NCI-H1417 (cell line): Measurements from ENCODE around the gene EPHB1.
A peak's percentile ranks its signal among the peaks of the same experiment; 100 is the strongest.

Source experiments
- DNase-seq, 3 experiments: peaks; one replicate each; lab custom pipeline; 2025; lab: John Stamatoyannopoulos, UW

EPHB1 gene

DNA sequence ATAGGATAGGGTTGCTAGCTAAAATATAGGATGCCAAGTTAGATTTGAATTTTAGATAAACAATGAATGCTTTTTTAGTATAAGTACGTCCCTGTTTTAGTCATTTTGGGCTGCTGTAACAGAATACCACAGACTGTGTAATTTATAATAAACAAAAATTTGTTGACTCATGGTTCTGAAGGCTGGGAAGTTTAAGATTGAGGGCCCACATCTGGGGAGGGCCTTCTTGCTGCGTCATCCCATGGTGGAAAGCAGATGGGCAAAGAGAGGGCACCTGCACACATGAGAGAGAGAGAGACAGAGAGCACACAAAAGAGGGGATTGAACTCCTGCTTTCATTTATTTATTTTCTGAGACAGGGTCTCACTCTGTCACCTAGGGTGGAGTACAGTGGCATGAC lies 246.5 kb downstream of the EPHB1 start:
- no peak for DNase-seq

DNA sequence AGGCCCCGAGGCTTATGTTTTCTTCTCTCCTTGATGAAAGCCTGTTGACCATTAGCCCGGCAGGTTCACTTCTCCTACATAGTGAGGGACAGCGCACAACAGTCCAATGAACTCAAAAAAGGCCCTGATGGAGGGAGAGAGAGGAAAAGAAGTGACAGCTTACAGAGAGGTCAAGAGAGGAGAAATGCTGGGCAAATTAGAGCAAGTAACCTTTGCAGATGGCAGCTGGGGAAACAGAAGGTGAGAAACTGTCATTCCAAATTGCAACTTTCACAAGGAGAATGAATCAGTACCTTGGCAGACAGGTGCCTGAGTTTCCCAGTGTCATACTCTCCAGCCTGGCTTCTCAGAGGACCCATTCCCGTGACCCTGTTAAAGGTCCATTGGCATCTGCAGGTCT lies 252.0 kb downstream of the EPHB1 start:
- DNase-seq: no peak

DNA sequence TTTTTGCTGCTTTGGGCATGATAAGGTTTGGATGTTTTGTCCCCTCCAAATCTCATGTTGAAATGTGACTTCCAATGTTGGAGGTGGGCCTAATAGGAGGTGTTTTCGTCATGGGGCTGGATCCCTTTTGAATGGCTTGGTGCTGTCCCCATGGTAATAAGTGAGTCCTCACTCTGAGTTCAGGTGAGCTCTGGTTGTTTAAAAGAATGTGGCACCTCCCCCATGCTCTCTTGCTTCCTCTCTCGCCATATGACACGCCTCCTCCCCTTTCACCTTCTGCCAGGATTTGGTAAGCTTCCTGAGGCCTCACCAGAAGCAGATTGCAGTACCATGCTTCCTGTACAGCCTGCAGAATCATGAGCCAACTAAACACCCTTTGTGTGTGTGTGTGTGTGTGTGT lies 255.5 kb downstream of the EPHB1 start:
- DNase-seq: no peak

DNA sequence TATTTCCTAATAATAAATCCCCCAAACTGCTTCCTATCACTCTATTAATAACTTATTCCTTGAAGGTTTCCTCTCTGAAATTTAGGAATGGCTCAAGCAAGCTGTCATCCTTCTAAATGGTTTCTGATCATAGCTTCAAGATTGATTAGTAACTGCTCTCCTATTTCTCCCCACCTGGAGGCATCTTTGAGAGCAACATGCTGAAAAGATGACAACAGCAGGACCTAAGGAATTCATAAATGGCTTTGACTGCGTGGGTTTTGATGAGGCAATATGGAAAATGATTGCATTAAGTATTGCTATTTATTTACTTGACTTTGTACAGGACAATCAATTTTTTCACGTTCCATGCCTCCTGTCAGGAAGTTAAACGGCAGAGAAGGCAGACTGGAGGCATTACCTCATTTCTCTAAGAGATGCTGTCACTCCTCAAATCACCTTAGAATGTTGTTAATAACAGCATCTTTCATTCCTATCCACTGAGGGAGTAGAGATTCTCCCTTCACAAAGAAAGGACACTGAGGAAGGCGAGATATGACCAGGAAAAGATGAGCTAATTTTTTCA lies 256.4 kb downstream of the EPHB1 start:
- DNase-seq: no peak

DNA sequence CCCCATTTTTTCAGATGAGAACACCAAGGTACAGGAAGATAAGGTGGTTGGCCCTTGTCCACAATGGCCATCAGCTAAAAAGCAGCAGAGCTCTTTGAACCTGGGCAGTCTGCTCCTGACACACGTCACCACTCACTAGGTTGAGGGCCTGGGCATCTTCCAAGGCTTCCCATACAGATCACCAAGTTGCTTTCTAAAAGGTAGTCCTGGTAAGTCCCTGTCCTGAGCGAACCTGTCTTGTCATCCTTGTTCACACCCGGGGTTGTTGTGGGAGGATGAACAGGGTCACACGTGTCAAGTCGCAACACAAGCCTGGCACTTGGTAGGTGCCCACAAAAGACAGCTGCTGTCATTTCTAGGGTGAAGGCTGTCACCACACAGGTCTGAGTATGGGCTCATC lies 260.4 kb downstream of the EPHB1 start:
- no peak for DNase-seq

DNA sequence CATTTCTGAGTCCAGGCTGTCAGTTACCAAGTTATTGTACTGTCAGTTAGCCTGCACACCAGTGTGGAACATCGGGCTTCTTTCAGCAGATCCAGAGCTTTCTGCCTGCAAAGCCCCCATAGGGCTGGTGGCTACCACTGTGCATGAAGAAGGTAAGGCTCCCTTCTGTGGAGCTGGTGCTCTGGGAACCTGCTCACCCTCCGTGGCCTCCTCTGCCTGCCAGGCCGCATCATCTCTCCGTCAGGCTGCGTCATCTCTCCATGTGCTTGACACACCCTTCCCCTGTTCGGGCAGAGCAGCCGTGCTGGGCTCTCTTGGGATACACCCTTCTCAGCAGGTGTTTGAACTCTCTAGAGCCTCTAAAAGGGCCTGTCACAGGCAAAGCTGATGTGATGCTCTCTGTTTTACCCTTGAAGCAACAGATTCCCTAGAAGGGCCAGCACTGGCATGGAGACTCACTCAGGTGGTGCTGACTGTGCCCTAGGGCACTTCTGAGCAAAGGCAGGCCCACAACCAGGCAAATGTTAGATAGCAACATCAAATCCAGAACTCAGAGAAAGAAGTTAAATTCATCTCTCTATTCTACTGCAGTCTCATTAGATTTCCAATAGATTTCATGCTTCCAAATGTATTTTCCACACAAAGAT lies 261.1 kb downstream of the EPHB1 start:
- peak in 2 of 3 experiments; percentile 37 to 79 for DNase-seq

DNA sequence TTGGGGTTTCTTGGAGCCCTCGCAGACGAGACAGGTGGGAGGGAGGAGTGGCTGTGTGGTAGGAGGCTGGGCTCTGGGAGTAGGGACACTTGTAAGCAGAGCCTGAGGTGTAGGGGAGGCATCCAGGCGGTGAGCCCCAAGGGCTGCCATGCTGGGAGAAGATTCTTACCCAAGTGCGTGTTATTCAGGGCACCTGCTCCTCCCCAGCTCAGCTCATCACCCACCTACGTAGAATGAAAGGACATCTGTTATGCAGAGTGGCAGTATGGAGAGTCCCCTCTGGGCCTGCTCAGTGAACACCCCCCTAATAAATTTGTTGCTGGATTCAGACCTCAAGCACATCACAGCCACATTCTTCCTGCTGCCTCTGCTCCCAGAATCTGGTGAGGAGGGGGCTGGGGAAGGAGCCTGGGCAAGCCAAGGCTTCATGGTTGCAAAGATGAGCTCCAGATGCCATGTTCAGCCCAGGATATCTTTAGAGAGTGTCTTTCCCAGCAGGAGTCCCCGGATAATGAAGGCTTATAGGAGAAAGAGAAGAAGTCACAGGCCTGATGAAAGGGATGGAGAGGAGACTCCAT lies 261.8 kb downstream of the EPHB1 start:
- peak in 1 of 3 experiments; percentile 43 for DNase-seq

DNA sequence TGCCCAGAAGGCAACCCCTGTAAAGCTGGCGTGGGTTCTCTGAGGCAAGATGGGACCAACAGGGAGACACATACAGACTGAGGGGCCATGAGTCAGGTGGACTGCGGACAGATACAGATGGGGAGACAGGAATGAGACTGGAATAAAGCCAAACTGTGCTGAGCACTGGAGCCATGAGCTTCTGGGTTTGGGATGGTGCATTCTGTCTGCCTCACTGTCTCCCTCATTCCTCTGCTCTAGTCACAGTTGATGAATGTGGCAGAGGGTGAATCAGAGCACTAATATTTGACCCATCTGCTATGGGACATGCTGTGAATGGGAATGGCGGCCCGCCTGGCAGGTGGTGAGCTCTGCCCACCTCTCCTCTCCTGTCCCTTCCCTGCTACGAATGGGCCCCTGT lies 262.9 kb downstream of the EPHB1 start:
- no peak for DNase-seq

DNA sequence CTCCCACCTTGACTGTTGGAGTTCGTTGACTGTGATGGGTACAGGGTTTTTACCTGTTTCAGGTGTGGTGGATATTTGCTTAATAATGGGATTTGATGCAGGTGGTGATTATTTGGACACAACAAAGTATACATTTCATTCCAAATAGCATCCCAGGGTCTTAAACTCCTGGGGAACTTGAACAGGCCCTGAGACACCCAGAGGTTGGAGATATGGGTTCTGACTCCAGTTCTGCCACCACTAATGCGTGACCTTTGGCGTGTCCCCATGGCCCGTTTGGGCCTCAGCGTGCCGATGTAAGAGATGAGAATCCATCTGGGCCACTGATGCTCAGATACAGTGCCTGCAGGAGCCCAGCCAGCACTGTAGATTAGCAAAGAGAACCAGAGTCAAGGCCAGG lies 264.5 kb downstream of the EPHB1 start:
- no peak for DNase-seq

DNA sequence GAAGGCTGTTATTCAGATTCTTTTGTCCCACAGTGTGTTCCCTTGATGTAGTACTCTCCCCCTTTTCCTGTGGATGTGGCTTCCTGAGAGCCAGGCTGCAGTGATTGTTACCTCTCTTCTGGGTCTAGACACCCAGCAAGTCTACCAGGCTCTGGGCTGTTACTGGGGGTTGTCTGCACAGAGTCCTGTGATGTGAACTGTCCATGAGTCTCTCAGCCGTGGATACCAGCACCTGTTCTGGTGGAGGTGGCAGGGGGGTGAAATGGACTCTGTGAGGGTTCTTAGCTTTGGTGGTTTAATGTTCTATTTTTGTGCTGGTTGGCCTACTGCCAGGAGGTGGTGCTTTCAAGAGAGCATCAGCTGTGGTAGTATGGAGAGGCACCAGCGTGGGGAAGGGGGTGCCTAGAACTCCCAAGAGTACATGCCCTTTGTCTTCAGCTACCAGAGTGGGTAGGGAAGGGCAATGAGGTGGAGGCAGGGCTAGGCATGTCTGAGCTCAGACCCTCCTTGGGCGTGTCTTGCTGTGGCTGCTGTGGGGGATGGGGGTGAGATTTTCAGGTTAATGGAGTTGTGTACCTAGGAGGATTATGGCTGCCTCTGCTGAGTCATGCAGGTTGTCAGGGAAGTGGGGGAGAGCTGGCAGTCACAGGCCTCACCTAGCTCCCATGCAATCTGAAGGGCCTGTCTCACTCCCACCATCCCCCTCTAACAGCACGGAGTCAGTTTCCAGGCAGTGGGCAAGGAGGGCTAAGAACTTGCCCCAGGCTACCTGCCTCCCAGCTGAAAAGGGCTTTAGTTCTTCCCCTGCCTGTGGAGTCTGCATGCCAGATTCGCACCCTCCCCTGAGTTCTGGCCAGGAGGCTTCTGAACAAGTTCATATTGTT lies 272.0 kb downstream of the EPHB1 start:
- peak; percentile 46 to 88 (median 81) for DNase-seq

DNA sequence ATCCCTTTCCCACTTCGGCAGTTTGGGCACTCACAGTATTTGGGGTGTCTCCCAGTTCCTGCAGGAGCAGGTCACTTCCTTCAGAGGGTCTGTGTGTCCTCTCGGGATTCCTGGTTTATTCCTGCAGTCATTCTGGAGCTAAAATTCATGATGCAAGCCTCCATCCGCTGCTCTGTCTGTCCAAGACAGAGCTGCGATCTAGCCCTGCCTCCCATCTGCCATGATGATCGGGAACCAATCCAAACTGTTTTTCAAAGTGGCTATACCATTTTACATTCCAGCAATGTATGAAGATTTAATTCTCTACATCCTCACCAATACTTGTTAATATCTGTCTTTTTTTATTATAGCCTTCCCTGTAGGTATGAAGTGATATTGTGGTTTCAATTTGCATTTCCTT lies 273.0 kb downstream of the EPHB1 start:
- DNase-seq: no peak

DNA sequence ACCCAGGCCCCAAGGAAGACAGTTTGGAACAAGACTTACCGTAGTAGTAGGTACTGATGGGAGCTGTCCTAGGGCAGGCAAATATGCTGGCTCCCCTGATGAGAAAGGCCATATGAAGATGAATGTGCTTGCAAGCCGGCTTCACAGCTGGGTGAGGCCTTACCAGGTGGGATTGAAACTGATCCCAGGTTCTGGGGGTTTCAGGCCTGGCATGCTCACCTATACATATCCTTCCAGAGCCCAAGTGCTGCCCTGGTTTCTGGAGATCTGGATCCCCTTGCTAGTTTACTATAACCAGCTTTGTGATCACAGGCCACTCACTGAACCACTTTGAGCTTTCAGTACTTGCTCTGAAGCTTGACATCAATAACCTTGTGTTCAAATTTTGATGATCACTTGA lies 274.3 kb downstream of the EPHB1 start:
- DNase-seq: no peak

DNA sequence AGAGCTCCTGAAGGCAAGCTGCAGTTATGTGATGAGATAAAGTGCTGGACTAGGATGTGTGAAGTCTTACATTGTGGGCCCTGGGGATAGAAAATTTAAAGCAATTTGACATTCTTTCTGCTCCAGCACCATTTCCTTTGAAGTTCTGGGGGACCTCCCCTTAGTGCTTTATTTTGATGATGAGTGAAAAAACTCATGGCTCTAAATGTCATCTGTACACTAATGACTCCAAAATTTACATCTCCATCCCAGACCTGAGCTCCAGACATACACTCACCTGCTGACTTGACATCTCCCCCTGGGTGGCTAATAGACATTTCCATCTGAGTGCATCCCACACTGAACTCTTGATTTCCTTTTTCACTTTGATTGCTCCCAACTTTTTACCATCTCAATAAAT lies 276.4 kb downstream of the EPHB1 start:
- DNase-seq: no peak

DNA sequence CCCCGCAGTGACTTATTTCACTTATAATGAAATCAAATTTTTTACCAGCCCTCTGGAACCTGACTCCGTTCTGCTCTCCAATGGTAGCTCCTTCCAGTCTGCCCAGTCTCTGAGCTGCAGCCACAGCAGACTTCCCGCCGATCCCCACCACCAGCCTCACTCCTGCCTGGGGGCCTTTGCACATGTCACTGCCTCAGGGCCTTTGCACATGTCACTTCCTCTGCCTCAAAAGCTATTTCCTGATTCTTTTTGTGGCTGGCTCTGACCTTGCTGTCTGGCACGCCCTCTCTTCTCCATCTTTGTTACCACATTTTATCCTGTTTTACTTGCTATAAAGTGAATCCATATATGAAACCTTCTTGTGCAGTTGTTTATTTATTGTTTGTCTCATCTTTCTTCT lies 277.4 kb downstream of the EPHB1 start:
- no peak for DNase-seq

DNA sequence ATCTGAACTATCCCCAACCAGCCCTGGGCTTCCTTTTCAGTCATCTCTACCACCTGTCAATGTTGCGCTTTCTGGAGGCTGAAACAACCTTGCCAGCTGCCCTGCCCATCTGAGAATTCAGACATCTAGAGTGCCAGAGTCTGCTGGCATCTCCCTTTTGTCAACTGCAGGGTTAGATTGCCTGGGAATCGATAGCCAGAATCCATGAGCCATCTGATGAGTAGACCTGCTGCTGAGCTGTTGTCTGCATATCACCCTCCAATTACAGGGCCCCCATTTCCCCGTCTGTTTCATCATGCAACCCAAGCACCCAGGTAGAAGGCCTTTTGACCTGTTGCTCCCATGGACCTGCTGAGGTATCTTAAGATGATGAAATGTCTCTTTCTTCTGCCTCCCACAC lies 280.1 kb downstream of the EPHB1 start:
- DNase-seq: no peak

DNA sequence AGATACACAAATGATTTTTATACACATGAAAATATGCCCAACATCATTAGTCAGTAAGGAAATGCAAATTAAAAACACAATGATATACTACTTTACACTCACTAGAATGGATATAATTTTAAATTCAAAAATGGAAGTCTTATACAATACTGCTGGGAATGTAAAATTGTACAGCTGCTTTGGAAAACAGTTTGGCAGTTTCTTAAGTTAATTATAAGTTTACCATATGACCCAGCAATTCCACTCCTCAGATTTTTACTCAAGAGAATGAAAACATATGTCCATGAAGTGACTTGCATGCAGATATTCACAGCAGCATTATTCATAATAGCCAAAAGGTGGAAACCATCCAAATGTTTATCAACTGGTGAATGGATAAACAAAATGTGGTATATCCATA lies 281.3 kb downstream of the EPHB1 start:
- no peak for DNase-seq

DNA sequence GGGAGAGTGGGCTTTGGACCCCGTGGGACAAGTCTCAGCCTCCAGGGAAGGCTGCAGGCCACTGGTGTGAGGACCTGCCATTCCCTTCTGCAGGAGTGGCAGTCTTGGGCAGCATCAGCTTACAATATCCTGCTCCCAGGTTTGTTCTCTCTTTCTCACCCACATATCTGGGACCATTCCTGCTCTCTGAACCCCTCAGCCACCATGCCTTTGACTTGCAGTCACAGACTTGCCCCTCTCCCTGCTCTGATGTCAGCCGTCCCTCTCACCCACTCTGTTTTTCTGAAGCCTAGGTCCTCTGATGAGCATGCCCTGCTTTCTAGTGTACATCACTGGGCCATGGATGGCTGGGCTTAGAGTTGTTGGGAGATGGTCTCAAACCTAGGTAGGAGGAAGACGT lies 282.1 kb downstream of the EPHB1 start:
- DNase-seq: no peak

DNA sequence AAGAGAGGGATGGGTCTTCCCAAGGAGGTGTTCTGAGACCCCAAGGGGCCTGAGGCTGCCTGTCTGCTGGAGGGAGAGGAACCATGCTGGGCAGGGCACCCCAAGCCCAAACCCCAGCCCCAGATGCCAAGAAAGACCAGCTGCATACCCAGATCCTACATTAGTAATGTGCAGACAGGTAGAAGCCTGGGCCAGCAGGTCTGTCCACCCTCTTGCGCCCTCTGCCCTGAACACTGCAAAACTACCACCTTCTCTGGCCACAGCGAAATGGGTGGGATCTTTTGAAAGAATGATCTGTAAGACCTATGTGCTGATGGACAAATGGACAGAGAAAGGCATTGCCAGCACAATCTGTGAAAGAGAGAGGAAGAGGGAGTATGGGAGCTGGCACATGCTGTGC lies 283.2 kb downstream of the EPHB1 start:
- no peak for DNase-seq

DNA sequence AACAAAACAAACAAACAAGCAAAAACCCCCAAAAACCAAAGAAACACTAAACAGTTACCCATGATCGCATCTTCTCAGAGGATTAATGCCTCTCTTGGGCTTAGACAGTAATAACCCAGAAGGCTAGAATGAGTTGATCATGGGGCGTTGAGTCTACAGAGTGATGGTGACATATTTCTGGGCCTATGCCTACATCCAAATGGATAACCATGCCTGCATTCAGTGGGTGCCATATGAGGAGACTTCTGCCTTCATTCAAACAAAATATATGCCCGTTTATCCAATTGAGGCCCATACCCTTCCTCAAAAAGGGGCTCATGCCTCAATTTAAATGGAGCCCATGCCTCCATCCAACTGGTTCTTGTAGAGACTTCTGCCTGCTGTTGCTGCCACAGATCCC lies 284.0 kb downstream of the EPHB1 start:
- no peak for DNase-seq

DNA sequence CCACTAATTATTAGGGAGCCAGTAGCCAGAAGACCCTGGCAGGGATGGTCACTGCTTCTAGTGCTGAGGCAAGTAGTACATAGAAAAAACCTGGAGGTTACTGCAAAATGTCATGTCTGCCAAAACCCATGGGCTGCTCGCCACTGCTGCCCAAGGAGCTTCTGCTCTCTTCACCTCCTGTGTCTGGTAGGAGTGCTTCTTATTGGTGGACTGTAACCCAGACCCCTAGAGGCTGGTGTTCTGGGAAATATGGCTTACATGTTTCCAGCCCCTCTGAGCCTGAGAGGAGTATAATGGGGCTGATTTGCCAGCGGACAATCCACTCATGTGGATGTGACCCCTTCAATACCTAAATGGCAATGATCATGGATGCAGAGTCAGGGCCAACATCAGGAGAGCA lies 286.4 kb downstream of the EPHB1 start:
- DNase-seq: no peak

DNA sequence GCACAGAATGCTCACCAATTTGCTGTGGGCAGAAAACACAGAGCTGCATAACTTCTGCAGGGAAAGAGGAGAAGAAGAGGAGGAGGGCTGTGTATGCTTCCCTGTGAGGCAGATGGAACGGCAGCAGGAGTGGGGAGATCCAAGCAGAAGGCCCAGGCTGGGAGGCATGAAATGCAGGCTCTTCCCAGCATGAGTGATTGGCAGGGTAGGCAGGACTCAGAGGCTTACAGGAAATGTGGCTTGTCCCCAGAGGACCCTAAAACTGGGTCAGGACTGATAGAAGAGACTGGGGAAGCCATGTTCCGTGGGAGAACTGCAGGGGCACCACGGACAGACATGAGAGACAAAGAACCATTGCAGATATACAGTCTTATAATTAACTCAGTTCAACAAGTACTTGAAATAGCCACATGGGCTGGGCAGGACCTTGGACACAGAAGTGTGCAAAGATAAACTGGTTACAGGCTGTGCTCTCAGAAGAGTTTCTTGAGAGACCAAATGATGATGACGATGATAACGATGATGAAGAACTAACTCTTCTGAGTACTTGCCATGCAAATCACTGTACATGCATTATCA lies 286.9 kb downstream of the EPHB1 start:
- DNase-seq: peak in 1 of 3 experiments; percentile 15

DNA sequence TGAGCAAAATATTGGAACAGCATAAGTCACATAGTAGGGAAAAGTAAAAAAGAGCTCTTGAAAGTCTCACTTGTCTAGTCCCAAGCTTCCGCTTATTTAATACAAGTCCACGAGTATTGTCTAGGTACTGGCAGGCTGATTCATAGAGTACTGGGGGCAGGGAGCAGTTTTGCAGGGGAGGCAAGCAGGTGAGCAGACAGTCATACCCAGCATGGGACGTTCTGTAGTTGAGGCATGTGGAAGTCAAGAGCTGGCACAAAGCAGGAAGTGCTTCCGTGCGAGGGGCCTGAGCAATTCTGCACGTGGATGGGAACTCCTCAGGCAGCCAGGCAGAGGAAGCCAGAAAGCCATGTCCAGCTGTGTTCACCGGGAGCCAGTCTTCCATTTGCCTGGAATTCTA lies 287.6 kb downstream of the EPHB1 start:
- DNase-seq: no peak

DNA sequence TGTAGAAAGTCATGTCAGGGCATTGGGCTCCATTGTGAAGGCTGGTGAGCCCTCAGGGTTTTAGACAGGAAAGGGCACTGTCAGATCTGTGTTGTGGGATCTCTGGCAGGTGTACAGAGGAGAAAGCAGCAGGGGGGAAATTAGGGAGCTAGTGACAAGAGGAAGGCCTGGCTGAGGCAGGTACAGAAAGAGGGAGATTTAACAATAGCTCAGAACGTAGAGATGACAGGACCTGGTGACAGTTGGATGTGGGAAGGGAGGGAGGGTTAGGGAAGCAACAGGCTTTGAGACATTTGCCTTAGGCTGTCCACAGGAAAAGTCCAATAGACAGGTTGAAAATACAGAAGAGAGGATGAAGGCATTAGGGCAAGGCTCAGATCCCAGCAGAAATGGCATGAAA lies 288.1 kb downstream of the EPHB1 start:
- DNase-seq: peak; percentile 33 to 94 (median 81)
